IMR-90 (cell line): Measurements from ENCODE around the gene LENEP. TPM values are rescaled to one million over a fixed set of nuclear protein-coding genes. Genes with fewer than 3 reads are reported as not detected.

Experiments used
- ATAC-seq: fragments of 200-7000 bp; cut with Tn5 transposase; 2 replicates; pipeline ENCODE4 v1.9.1; 2020; ENCODE audit warnings: low read depth, mild to moderate bottlenecking, moderate library complexity
- BruUV-seq: library from RNA; stranded (reverse); fragments of 400-500 nt; replicated peaks from 2 replicates; lab custom pipeline; 2021; lab: Mats Ljungman, UMichigan
- CTCF ChIA-PET: fragments of 300-600 bp; formaldehyde crosslinking; extraction: SDS; loops from one replicate; lab custom pipeline; 2021; ENCODE audit warnings: antibody characterized with exemption; lab: Yijun Ruan, JAX
- POLR2A ChIA-PET: fragments of 300-600 bp; sonication (Branson Sonifier 250); formaldehyde crosslinking; loops from one replicate; lab custom pipeline; 2022; ENCODE audit warnings: antibody characterized with exemption; ENCODE audit not compliant: unreplicated experiment; lab: Charles Lee
- DNase-seq: peaks from one replicate; pipeline ENCODE4 v3.0.0; 2013
- H2AFZ ChIP-seq: replicated peaks from 2 replicates; pipeline ENCODE3; 2013; ENCODE audit warnings: low read length, mild to moderate bottlenecking; ENCODE audit not compliant: poor library complexity
- H2AK5ac ChIP-seq: 2 replicates; pipeline ENCODE4 v1.6.1; 2013; ENCODE audit warnings: low read depth, low read length, inconsistent platforms
- H2AK9ac ChIP-seq: replicated peaks from 2 replicates; pipeline ENCODE3; 2013; ENCODE audit warnings: mild to moderate bottlenecking, low read depth, low read length, moderate library complexity; ENCODE audit not compliant: poor library complexity
- H2BK120ac ChIP-seq: 2 replicates; pipeline ENCODE4 v1.6.1; 2013; ENCODE audit warnings: low read depth, low read length, inconsistent platforms
- H2BK15ac ChIP-seq: 3 replicates; pipeline ENCODE4 v1.6.1; 2013; ENCODE audit warnings: low read depth, low read length, inconsistent platforms
- H2BK20ac ChIP-seq: 2 replicates; pipeline ENCODE4 v1.6.1; 2013; ENCODE audit warnings: low read depth, mild to moderate bottlenecking, inconsistent platforms, low read length, moderate library complexity
- H2BK5ac ChIP-seq: 2 replicates; pipeline ENCODE4 v1.6.1; 2013; ENCODE audit warnings: mild to moderate bottlenecking, low read depth, low read length, inconsistent platforms; ENCODE audit not compliant: poor library complexity, severe bottlenecking
- H3K14ac ChIP-seq: replicated peaks from 2 replicates; pipeline ENCODE4 v1.6.1; 2013; ENCODE audit warnings: low read depth, low read length, inconsistent platforms
- H3K18ac ChIP-seq: 2 replicates; pipeline ENCODE4 v1.6.1; 2013; ENCODE audit warnings: low read depth, low read length, control low read depth
- H3K23ac ChIP-seq: 2 replicates; pipeline ENCODE4 v1.6.1; 2013; ENCODE audit warnings: low read depth, low read length, inconsistent platforms
- H3K27ac ChIP-seq: 2 replicates; pipeline ENCODE4 v1.5.1; 2013; ENCODE audit warnings: mild to moderate bottlenecking, control low read depth, low read length; ENCODE audit not compliant: insufficient read depth
- H3K27me3 ChIP-seq: 2 replicates; pipeline ENCODE4 v1.6.1; 2013; ENCODE audit warnings: low read length; ENCODE audit not compliant: control insufficient read depth, insufficient read depth
- H3K36me3 ChIP-seq: 2 replicates; pipeline ENCODE4 v1.6.1; 2013; ENCODE audit warnings: low read length, mixed read lengths; ENCODE audit not compliant: control insufficient read depth, insufficient read depth
- H3K4ac ChIP-seq: 2 replicates; pipeline ENCODE4 v1.6.1; 2013; ENCODE audit warnings: low read depth, low read length, inconsistent platforms
- H3K4me1 ChIP-seq: 2 replicates; pipeline ENCODE4 v1.6.1; 2013; ENCODE audit warnings: low read length, mixed read lengths; ENCODE audit not compliant: control insufficient read depth, insufficient read depth
- H3K4me2 ChIP-seq: 2 replicates; pipeline ENCODE4 v1.6.1; 2013; ENCODE audit warnings: low read depth, mild to moderate bottlenecking, control low read depth, low read length, moderate library complexity
- H3K4me3 ChIP-seq: 2 replicates; pipeline ENCODE4 v1.5.1; 2013; ENCODE audit warnings: low read depth, mild to moderate bottlenecking, control low read depth, low read length, moderate library complexity; ENCODE audit not compliant: insufficient read depth
- H3K56ac ChIP-seq: 2 replicates; pipeline ENCODE4 v1.6.1; 2013; ENCODE audit warnings: low read length, inconsistent platforms; ENCODE audit not compliant: insufficient read depth; ENCODE audit errors: extremely low read depth
- H3K79me1 ChIP-seq, 2 experiments: 2 replicates each; pipeline ENCODE4 v1.6.1; 2013; ENCODE audit warnings: low read length in 2 of 2, inconsistent platforms in 1 of 2, low read depth in 1 of 2
- H3K9ac ChIP-seq: 2 replicates; pipeline ENCODE4 v1.6.1; 2013; ENCODE audit warnings: low read depth, low read length, control low read depth
- H3K9me1 ChIP-seq: 2 replicates; pipeline ENCODE4 v1.6.1; 2013; ENCODE audit warnings: low read length, inconsistent platforms; ENCODE audit not compliant: insufficient read depth
- H3K9me3 ChIP-seq: 2 replicates; pipeline ENCODE4 v1.6.1; 2013; ENCODE audit warnings: low read length; ENCODE audit not compliant: control insufficient read depth, insufficient read depth
- H4K20me1 ChIP-seq: 2 replicates; pipeline ENCODE4 v1.6.1; 2013; ENCODE audit warnings: low read length, inconsistent platforms; ENCODE audit not compliant: insufficient read depth
- H4K5ac ChIP-seq: 2 replicates; pipeline ENCODE4 v1.6.1; 2013; ENCODE audit warnings: mild to moderate bottlenecking, low read depth, low read length, control low read depth
- H4K8ac ChIP-seq, 2 experiments: 2 replicates each; pipeline ENCODE4 v1.6.1; 2013; ENCODE audit warnings: low read depth in 2 of 2, low read length in 2 of 2, control low read depth in 1 of 2, inconsistent platforms in 1 of 2
- H4K91ac ChIP-seq: 2 replicates; pipeline ENCODE4 v1.6.1; 2013; ENCODE audit warnings: low read depth, low read length, inconsistent platforms; ENCODE audit not compliant: insufficient read depth
- BHLHE40 ChIP-seq: fragments of 150-350 bp; IDR thresholded peaks from 2 replicates; pipeline ENCODE4 v1.6.1; 2016; ENCODE audit warnings: mild to moderate bottlenecking, low read depth, low read length
- CHD1 ChIP-seq: IDR thresholded peaks from 2 replicates; pipeline ENCODE4 v1.6.1; 2012; ENCODE audit warnings: low read depth, low read length, improper control_type of control experiment
- FOS ChIP-seq: fragments of 150-350 bp; IDR thresholded peaks from 2 replicates; pipeline ENCODE4 v1.6.1; 2016; ENCODE audit warnings: low read depth, low read length
- MAFK ChIP-seq: IDR thresholded peaks from 2 replicates; pipeline ENCODE4 v1.6.1; 2012; ENCODE audit warnings: low read depth, low read length, improper control_type of control experiment
- MAZ ChIP-seq: IDR thresholded peaks from 2 replicates; pipeline ENCODE4 v1.6.1; 2012; ENCODE audit warnings: low read depth, mild to moderate bottlenecking, low read length, improper control_type of control experiment, moderate library complexity, borderline replicate concordance
- NFE2L2 ChIP-seq: fragments of 150-350 bp; IDR thresholded peaks from 2 replicates; pipeline ENCODE4 v1.6.1; 2016; ENCODE audit warnings: low read depth, mild to moderate bottlenecking, low read length
- POLR2A ChIP-seq: IDR thresholded peaks from 2 replicates; pipeline ENCODE4 v1.6.1; 2012; ENCODE audit warnings: mild to moderate bottlenecking, low read depth, low read length
- RCOR1 ChIP-seq: IDR thresholded peaks from 2 replicates; pipeline ENCODE4 v1.6.1; 2012; ENCODE audit warnings: mild to moderate bottlenecking, low read length, improper control_type of control experiment; ENCODE audit not compliant: insufficient replicate concordance
- SMC3 ChIP-seq: fragments of 150-350 bp; IDR thresholded peaks from 2 replicates; pipeline ENCODE4 v1.6.1; 2016; ENCODE audit warnings: low read depth, mild to moderate bottlenecking, antibody characterized with exemption, low read length, moderate library complexity
- WGBS, 2 experiments: methylation state at CpG; one replicate each; pipeline versions ENCODE4 v1.1.5 to v1.1.7; 2013; ENCODE audit warnings: missing lambda C conversion rate in 2 of 2; ENCODE audit not compliant: insufficient read length in 1 of 2; ENCODE audit errors: extremely low coverage in 2 of 2; 5-methylcytosine and 5-hydroxymethylcytosine counted together
- dilution Hi-C: fragments of 300-500 bp; cut with HindIII; formaldehyde crosslinking; loops from one replicate; pipeline ENCODE4 v1.14.3; 2018; ENCODE audit warnings: low sequenced_read_pairs; ENCODE audit not compliant: unreplicated experiment
- in situ Hi-C: fragments of 300-500 bp; cut with MboI; formaldehyde crosslinking; loops from 3 replicates; pipeline ENCODE4 v1.14.3; 2019; ENCODE audit warnings: low sequenced_read_pairs, inconsistent platforms, mixed read lengths
- intact Hi-C: fragments of 100-400 bp; cut with micrococcal nuclease; formaldehyde crosslinking; loops from 2 replicates; pipeline ENCODE4 v1.10.0; 2022
- polyA plus RNA-seq, 3 experiments: library from polyadenylated mRNA; depleted of rRNA; stranded (reverse); fragments of >200 nt; gene quantifications; 2 replicates each; pipeline ENCODE4 v1.2.3, GENCODE V29; 2012; ENCODE audit warnings: low replicate concordance in 1 of 3
- total RNA-seq: library from RNA; depleted of rRNA; stranded (reverse); fragments of >200 nt; gene quantifications from 2 replicates; pipeline ENCODE4 v1.2.3, GENCODE V29; 2012

Gene LENEP
- total and polyA plus RNA-seq, 2 of the 4 experiments (the other 2 are of a cell fraction): not detected

GRCh38 chr1:155029513-155030242 lies 36.3 kb downstream of the LENEP start:
- Histone ChIP-seq H3K18ac (no peak overlapping the region), H3K23ac (no peak overlapping the region), H2BK15ac (no peak overlapping the region), H3K4me3 (no peak overlapping the region), H3K56ac (no peak overlapping the region), H3K9me1 (peaks cover 4% of the 10 kb centered on the region), H3K27me3 (peaks cover 33% of the 10 kb centered on the region), H4K20me1 (no peaks in the 10 kb centered on the region; the same call in 1 of the 2 replicates), H2BK20ac (no peak overlapping the region), H3K36me3 (no peaks in the 10 kb centered on the region), H3K4me2 (no peak overlapping the region), H4K8ac (no peak overlapping the region), H4K5ac (no peak overlapping the region), H3K79me1 (no peaks in the 10 kb centered on the region), H2BK5ac (no peak overlapping the region), H3K4ac (no peak overlapping the region), H2AK9ac (no peak overlapping the region), H2BK120ac (no peak overlapping the region), H3K9ac (no peak overlapping the region), H3K4me1 (peaks cover 3% of the 10 kb centered on the region; the same call in 1 of the 2 replicates), H2AK5ac (no peak overlapping the region), H3K9me3 (no peaks in the 10 kb centered on the region), H3K14ac (no peak overlapping the region), H2AFZ (no peak overlapping the region), H3K27ac (no peak overlapping the region), H4K91ac (no peak overlapping the region)
- dilution Hi-C loops (no loop called here), intact Hi-C loops (no loop called here), in situ Hi-C loops (no loop called here)
- ChIA-PET POLR2A (no interaction called here), CTCF (no interaction called here)
- TF ChIP-seq MAFK (no peak), MAZ (no peak), BHLHE40 (no peak), SMC3 (no peak), FOS (no peak), NFE2L2 (no peak), POLR2A (no peak), CHD1 (no peak), RCOR1 (no peak)
- 50% methylated on average over 1 of the region's 16 CpGs; no CpG with 5 or more reads in 1 of the 2 experiments for WGBS, 2 experiments
- DNase-seq: no peak
- no peak for ATAC-seq
- BruUV-seq: no TSS peak
